Mucosa of stomach (tissue), 1 donor: Measurements from ENCODE around the gene SLC25A42.
"Not testable (repeated sequence)": the region's sequence is repeated elsewhere in the genome, so short reads cannot be mapped to it uniquely, and the experiment has no call there.

Experiments used
- H3K27me3 ChIP-seq: one replicate; pipeline ENCODE4 v1.7.0; 2013; ENCODE audit warnings: mild to moderate bottlenecking, low read length; ENCODE audit not compliant: control insufficient read depth, insufficient read depth
- H3K36me3 ChIP-seq: one replicate; pipeline ENCODE4 v1.7.0; 2013; ENCODE audit warnings: low read length; ENCODE audit not compliant: control insufficient read depth, insufficient read depth
- H3K4me1 ChIP-seq: one replicate; pipeline ENCODE4 v1.7.0; 2013; ENCODE audit warnings: mild to moderate bottlenecking, low read length; ENCODE audit not compliant: control insufficient read depth, insufficient read depth
- H3K4me3 ChIP-seq: one replicate; pipeline ENCODE4 v1.7.0; 2013; ENCODE audit warnings: low read length
- H3K9ac ChIP-seq: one replicate; pipeline ENCODE4 v1.7.0; 2013; ENCODE audit warnings: mild to moderate bottlenecking, low read length, moderate library complexity
- H3K9me3 ChIP-seq: one replicate; pipeline ENCODE4 v1.7.0; 2013; ENCODE audit warnings: mild to moderate bottlenecking, low read length, moderate library complexity; ENCODE audit not compliant: control insufficient read depth
- donor health status: Pancreatic carcinoma.

SLC25A42 gene

GRCh38 chr19:19063183-19064097 lies at the start of gene SLC25A42:
Gene SLC25A42 (plus strand): TSS chr19:19063994. CDS start chr19:19096125, 32,131 bp downstream.
- Histone ChIP-seq H3K4me3 (peak within 1 kb of the TSS; percentile 77), H3K27me3 (no peaks in the 10 kb centered on the region), H3K36me3 (no peaks in the 10 kb centered on the region), H3K9ac (peak within 1 kb of the TSS; percentile 36), H3K9me3 (no peaks in the 10 kb centered on the region), H3K4me1 (peaks cover 27% of the 10 kb centered on the region)

- Histone ChIP-seq H3K36me3 (peaks cover 6% of the 10 kb centered on the region), H3K9ac (no peak overlapping the region), H3K4me3 (no peak overlapping the region), H3K27me3 (no peaks in the 10 kb centered on the region), H3K4me1 (no peaks in the 10 kb centered on the region), H3K9me3 (no peaks in the 10 kb centered on the region)
These were observed 42.7 kb upstream of the SLC25A42 start for GRCh38 chr19:19021115-19021514.

- Histone ChIP-seq H3K36me3 (no peaks in the 10 kb centered on the region), H3K9me3 (no peaks in the 10 kb centered on the region), H3K27me3 (no peaks in the 10 kb centered on the region), H3K4me1 (no peaks in the 10 kb centered on the region), H3K9ac (no peak overlapping the region), H3K4me3 (no peak overlapping the region)
These were observed 41.3 kb upstream of the SLC25A42 start for GRCh38 chr19:19022380-19022961.

GRCh38 chr19:19023376-19023775 lies 40.4 kb upstream of the SLC25A42 start:
- not testable (repeated sequence) for H3K36me3 ChIP-seq, H3K27me3 ChIP-seq, H3K9me3 ChIP-seq, H3K9ac ChIP-seq, H3K4me3 ChIP-seq, H3K4me1 ChIP-seq

GRCh38 chr19:19025861-19026260 lies 37.9 kb upstream of the SLC25A42 start:
- H3K9ac ChIP-seq, result no peak overlapping the region
- no peaks in the 10 kb centered on the region for H3K9me3 ChIP-seq
- peaks cover 8% of the 10 kb centered on the region for H3K36me3 ChIP-seq
- H3K4me3 ChIP-seq, result no peak overlapping the region
- no peaks in the 10 kb centered on the region for H3K27me3 ChIP-seq
- H3K4me1 ChIP-seq, result no peaks in the 10 kb centered on the region

- Histone ChIP-seq H3K9me3 (no peaks in the 10 kb centered on the region), H3K27me3 (no peaks in the 10 kb centered on the region), H3K4me1 (no peaks in the 10 kb centered on the region), H3K9ac (no peak overlapping the region), H3K36me3 (peaks cover 8% of the 10 kb centered on the region), H3K4me3 (no peak overlapping the region)
These were observed 37.4 kb upstream of the SLC25A42 start for GRCh38 chr19:19026299-19026971.

- no peak overlapping the region for H3K4me3 ChIP-seq
- no peaks in the 10 kb centered on the region for H3K9me3 ChIP-seq
- peaks cover 8% of the 10 kb centered on the region for H3K36me3 ChIP-seq
- H3K4me1 ChIP-seq, result peaks cover 2% of the 10 kb centered on the region
- H3K27me3 ChIP-seq, result no peaks in the 10 kb centered on the region
- no peak overlapping the region for H3K9ac ChIP-seq
These were observed 36.6 kb upstream of the SLC25A42 start for GRCh38 chr19:19027228-19027627.

- H3K36me3 ChIP-seq, result peaks cover 8% of the 10 kb centered on the region
- peaks cover 8% of the 10 kb centered on the region for H3K4me1 ChIP-seq
- H3K27me3 ChIP-seq, result no peaks in the 10 kb centered on the region
- no peak overlapping the region for H3K4me3 ChIP-seq
- H3K9me3 ChIP-seq, result no peaks in the 10 kb centered on the region
- no peak overlapping the region for H3K9ac ChIP-seq
These were observed 35.3 kb upstream of the SLC25A42 start for GRCh38 chr19:19028526-19028925.

- Histone ChIP-seq H3K4me1 (peaks cover 16% of the 10 kb centered on the region), H3K9me3 (no peaks in the 10 kb centered on the region)
These were observed 31.9 kb upstream of the SLC25A42 start for GRCh38 chr19:19031891-19032290.

GRCh38 chr19:19032420-19033175 lies 31.2 kb upstream of the SLC25A42 start:
- H3K9ac ChIP-seq, result peak overlapping the region; percentile 78
- H3K27me3 ChIP-seq, result no peaks in the 10 kb centered on the region
- peaks cover 8% of the 10 kb centered on the region for H3K36me3 ChIP-seq
- no peaks in the 10 kb centered on the region for H3K9me3 ChIP-seq
- peaks cover 16% of the 10 kb centered on the region for H3K4me1 ChIP-seq
- H3K4me3 ChIP-seq, result peak overlapping the region; percentile 77

More at GRCh38 chr19:19031891-19032290, 31.9 kb upstream of the SLC25A42 start:
- Histone ChIP-seq H3K9ac (peak overlapping the region; percentile 78), H3K36me3 (peaks cover 8% of the 10 kb centered on the region), H3K27me3 (no peaks in the 10 kb centered on the region), H3K4me3 (no peak overlapping the region)

- H3K36me3 ChIP-seq, result peaks cover 8% of the 10 kb centered on the region
- H3K9me3 ChIP-seq, result no peaks in the 10 kb centered on the region
- H3K9ac ChIP-seq, result peak overlapping the region; percentile 78
- H3K27me3 ChIP-seq, result no peaks in the 10 kb centered on the region
- H3K4me3 ChIP-seq, result peak overlapping the region; percentile 77
- H3K4me1 ChIP-seq, result peaks cover 16% of the 10 kb centered on the region
These were observed 30.7 kb upstream of the SLC25A42 start for GRCh38 chr19:19033176-19033425.
